HG02852 (cell line): ENCODE results near the gene FAM169A.
"Not testable (repeated sequence)": the region's sequence is repeated elsewhere in the genome, so short reads cannot be mapped to it uniquely, and the experiment has no call there.

Experiments
- ATAC-seq: cut with Tn5 transposase; IDR thresholded peaks from one replicate; pipeline ENCODE4 v1.9.1; 2021; ENCODE audit warnings: mild to moderate bottlenecking, moderate library complexity; ENCODE audit not compliant: unreplicated experiment

Gene FAM169A, protein sequence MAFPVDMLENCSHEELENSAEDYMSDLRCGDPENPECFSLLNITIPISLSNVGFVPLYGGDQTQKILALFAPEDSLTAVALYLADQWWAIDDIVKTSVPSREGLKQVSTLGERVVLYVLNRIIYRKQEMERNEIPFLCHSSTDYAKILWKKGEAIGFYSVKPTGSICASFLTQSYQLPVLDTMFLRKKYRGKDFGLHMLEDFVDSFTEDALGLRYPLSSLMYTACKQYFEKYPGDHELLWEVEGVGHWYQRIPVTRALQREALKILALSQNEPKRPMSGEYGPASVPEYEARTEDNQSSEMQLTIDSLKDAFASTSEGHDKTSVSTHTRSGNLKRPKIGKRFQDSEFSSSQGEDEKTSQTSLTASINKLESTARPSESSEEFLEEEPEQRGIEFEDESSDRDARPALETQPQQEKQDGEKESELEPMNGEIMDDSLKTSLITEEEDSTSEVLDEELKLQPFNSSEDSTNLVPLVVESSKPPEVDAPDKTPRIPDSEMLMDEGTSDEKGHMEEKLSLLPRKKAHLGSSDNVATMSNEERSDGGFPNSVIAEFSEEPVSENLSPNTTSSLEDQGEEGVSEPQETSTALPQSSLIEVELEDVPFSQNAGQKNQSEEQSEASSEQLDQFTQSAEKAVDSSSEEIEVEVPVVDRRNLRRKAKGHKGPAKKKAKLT

DNA sequence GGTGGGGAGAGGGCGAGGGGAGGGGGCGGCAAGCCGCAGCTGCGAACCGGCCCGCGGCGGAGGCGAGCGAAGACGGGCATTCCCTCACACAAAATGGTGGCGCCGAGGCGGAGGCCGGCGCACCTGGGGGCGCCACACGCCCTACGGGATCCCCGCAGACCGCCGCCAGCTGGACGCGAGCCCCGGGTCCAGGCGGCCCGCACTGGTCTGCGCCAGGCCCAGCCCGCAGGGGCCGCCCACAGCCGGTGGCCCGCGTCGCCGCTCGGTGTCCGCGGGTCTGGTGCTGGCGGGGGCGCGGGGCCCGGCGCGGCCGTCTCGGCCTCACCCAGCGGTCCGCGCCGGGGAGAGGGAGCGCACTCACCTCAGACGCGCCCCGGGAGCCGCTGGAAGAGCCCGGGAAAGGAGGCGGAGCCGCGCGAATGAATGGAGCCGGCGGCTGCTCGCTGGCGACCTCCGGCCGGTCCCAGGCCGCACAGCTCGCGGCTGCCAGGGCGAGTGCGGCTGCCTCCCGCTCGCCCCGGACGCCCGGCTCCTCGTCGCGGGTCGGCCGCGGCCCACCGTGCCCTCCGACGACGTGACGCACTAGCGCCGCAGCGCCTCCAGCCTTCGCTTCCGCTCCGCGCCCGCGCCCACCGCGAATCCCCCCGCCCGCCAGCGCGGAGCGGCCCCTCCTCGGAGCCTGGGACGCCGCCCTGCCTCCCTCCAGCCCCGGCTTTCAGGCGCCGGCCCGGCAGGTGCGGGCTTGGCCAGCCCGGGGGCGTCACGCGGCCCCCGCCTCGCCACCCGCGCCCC lies at the start of gene FAM169A:
FAM169A (minus strand) TSS at position 584 of the 792 bp plus-strand sequence. CDS start 24,711 bp downstream, outside the sequence.
- ATAC-seq, result peak; percentile 55

GRCh38 chr5:74915488-74915887 lies 49.3 kb upstream of the FAM169A start:
- no peak for ATAC-seq

DNA sequence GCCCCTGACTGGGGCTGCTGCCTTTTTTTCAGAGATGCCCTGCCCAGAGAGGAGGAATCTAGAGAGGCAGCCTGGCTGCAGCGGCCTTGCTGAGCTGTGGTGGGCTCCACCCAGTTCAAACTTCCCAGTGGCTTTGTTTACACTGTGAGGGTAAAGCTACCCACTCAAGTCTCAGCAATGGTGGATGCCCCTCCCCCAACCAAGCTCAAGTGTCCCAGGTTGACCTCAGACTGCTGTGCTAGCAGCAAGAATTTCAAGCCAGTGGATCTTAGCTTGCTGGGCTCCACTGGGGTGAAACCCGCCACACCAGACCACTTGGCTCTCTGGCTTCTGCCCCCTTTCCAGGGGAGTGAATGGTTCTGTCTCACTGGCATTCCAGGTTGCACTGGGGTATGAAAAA lies 45.2 kb upstream of the FAM169A start:
- ATAC-seq, result not testable (repeated sequence)

GRCh38 chr5:74909888-74910287 lies 43.7 kb upstream of the FAM169A start:
- ATAC-seq, result not testable (repeated sequence)

DNA sequence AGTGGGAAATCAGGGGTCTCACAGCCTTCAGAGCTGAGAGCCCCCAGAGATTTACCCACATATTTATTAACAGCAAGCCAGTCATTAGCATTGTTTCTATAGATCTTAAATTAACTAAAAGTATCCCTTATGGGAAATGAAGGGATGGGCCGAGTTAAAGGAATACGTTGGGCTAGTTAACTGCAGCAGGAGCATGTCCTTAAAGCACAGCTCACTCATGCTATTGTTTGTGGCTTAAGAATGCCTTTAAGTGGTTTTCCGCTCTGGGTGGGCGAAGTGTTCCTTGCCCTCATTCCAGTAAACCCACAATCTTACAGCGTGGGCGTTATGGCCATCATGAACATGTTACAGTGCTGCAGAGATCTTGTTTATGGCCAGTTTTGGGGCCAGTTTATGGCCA lies 42.0 kb upstream of the FAM169A start:
- not testable (repeated sequence) for ATAC-seq

DNA sequence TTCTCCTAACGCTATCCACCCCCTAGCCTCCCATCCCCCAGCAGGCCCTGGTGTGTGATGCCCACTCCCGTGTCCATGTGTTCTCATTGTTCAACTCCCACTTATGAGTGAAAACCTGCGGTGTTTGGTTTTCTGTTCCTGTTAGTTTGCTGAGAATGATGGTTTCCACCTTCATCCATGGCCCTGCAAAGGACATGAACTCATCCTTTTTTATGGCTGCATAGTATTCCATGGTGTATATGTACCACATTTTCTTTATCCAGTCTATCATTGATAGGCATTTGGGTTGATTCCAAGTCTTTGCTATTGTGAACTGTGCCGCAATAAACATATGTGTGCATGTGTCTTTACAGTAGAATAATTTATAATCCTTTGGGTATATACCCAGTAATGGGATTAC lies 38.5 kb upstream of the FAM169A start:
- not testable (repeated sequence) for ATAC-seq

- no peak for ATAC-seq
These were observed 37.1 kb upstream of the FAM169A start for GRCh38 chr5:74903165-74903787.

- ATAC-seq, result no peak
These were observed 30.9 kb upstream of the FAM169A start for GRCh38 chr5:74897049-74897448.

GRCh38 chr5:74895906-74896305 lies 29.7 kb upstream of the FAM169A start:
- ATAC-seq, result no peak

DNA sequence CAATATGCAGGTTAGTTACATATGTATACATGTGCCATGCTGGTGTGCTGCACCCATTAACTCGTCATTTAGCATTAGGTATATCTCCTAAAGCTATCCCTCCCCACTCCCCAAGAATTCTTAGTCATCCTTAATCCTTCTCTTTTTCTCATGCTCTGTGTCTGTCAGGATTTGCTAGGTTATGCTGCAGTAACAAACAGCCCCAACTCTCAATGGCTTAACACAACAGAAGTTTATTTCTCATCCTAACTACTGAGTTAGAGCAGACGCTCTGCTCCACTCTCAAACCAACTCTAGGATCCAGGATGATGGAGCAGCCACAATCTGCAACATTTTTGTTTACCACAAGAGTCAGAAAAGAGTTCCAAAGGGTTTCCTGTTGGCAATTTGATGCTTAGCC lies 28.2 kb upstream of the FAM169A start:
- no peak for ATAC-seq

DNA sequence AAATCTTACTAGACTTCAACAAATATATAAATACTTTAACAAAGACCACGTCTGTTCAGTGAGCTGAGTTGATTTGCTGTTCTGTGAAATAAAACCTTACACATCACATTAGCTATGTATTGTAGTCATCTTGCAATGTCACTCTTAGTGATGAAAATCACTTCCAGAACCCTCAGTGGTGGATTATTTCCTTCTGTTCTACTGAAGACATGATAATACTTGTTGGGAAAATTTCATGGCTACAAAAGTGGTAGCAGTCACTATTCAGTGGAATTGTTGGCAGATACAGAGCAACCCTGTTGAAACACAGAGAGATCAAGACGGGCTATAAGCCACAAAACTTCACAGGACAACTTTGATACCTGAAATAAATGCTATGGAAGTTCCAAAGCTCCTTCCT lies 26.7 kb upstream of the FAM169A start:
- no peak for ATAC-seq

DNA sequence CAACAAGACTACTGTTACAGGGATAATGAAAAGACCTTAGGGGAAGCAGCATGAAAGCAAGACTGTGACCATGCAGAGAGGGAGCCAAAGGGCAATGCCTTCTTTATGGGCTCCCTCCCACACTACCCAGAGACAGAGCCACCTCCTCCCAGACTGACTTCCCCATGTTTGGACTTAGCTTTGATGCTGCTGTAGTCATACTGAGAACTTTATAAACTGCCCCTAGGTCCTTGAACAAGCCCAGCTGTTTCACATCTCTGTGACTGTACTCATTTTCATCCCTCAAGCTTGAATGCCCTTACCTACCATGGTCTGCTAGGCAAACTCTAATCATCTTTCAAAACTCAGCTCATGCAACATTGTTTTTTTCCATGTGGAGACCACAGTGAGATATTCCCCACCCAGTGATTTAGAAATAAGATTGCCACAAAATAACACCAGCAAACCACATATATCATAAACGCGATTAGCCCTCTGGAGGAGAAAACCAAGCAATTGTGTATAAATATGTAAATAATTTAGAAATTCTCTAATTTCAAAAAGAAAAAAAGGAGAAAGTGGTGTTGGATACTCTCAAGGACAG lies 23.4 kb upstream of the FAM169A start:
- ATAC-seq, result peak; percentile 95

DNA sequence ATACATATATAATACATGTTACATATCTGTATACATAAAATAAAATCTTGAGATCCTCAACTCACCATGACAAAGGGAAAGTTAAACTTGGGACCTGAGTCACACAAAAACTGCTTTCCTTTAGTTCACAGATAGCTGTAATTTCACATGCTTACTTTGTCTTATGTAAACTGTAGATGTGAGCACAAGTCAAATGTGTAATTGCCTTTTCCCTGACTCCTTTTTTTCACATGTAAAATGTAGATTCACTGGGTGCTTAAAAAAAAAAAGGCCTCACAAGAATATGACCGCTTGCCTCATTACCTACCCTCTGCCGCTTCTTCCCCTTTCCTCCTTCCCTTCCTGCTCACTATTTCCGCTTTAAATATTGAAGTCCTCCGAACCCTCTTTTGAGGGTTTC lies 21.9 kb upstream of the FAM169A start:
- ATAC-seq, result no peak

DNA sequence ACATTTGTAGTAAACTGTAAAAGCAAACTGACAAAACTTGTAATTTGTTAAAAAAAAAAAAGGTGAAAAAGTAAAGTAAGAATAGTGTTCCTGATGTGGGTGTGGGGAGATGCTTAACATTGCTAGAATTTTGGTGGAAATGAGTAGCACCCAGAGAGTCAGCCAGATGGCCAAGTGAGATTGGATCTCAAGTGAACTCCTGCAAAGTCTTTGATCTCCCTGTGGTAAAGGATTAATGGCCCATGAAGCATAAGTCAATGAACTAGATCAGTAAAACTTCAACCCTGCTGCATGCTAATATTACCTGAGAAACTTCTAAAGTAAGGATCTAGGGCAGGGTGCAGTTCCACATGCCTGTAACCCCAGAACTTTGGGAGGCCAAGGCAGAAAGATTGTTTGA lies 19.0 kb upstream of the FAM169A start:
- no peak for ATAC-seq

- not testable (repeated sequence) for ATAC-seq
These were observed 16.4 kb upstream of the FAM169A start for GRCh38 chr5:74882379-74883134.

GRCh38 chr5:74877624-74878304 lies 11.6 kb upstream of the FAM169A start:
- no peak for ATAC-seq

GRCh38 chr5:74875994-74876791 lies 10.0 kb upstream of the FAM169A start:
- ATAC-seq, result no peak

DNA sequence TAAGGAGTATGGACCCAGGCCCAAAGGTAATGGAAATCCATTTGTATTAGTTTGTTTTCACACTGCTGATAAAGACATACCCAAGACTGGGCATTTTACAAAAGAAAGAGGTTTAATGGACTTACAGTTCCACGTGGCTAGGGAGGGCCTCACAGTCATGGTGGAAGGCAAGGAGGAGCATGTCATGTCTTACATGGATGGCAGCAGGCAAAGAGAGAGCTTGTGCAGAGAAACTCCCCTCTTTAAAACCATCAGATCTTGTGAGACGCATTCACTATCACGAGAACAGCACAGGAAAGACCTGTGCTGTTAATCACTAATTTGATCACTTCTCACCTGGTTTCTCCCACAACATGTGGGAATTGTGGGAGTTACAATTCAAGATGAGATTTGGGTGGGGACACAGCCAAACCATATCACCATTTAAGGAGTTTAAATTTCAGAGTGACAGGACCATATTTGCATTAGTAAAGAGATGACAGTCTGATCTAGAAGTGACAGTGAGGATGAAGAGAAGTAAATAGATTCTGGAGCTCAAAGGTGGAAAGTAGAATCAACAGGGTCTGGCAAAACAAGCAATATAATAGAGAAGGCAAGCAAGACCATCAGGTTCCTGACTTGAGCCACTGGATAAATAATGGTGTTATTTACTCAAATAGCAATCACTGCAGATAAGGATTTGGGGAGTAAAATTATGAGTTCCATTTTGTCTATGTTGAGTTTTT lies 7.5 kb upstream of the FAM169A start:
- no peak for ATAC-seq
